Measurements from ENCODE around the gene GIT2. TPM values are rescaled to one million over a fixed set of nuclear protein-coding genes. Genes with fewer than 3 reads are reported as not detected.
A peak's percentile ranks its signal among the peaks of the same experiment; 100 is the strongest.

Gene GIT2
- total RNA-seq, 4 donors from 2014 or later: 14.1 to 31.9 (median 21.0) TPM

DNA sequence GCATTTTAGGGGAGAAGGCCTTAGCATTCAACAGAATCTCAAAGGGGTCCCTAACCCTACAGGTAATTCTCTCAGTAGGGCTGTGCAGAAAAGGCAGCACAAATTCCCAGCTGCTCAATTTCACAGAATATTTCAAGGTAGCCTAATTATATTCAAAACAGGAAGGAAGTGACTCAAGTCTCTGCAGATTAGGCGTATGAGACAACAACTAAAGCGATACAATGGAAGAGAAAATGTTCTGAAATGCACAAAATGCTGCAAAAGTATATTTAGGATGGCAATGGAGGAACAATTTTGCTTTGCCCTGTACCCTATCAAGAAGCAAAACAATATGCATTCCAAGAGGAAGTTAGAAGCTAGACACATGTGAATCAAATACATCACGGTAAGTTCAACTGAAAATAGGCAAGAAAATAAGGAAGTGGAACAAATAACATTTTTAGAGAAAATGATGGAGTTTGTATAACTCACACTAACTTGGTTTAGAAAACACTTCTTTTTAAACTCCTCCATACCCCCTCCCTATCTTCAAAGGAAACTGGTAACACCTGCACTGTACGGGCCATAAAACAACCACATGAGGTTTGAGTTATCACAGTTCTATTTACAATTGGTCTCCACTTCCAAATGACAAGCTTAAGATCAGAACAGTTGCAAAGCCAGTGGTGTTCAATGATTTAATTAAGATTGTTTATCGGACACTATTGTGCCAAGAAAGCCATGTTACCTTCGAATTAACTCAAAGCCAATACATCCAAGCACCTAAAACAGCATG, 1.6 kb downstream of the GIT2 start:
- Histone ChIP-seq H3K9me3 (no peaks in the 10 kb centered on the region), H3K36me3 (peaks cover 0 to 21% (median 0%) of the 10 kb centered on the region in 3 donors), H3K27me3 (no peaks in the 10 kb centered on the region), H3K27ac (peak overlapping the region; percentile 5 to 93 (median 88)), H3K4me1 (peaks cover 0 to 50% (median 22%) of the 10 kb centered on the region in 3 donors), H3K4me3 (peak overlapping the region in 3 of 4 donors; percentile 96 to 99 (median 97))
- TF ChIP-seq CTCF (IDR thresholded peaks at IDR 0.05) (no peak), POLR2A (IDR thresholded peaks at IDR 0.05) (no peak)
- WGBS, 2 donors: 25 to 31% methylated on average over 6 of the region's 6 CpGs
- intact Hi-C loops (cut with DNase I): no loop called here
- no peak for DNase-seq

- Histone ChIP-seq H3K4me3 (no peak overlapping the region), H3K4me1 (peaks cover 0 to 50% (median 15%) of the 10 kb centered on the region in 3 donors), H3K36me3 (peaks cover 0 to 36% (median 0%) of the 10 kb centered on the region in 3 donors), H3K9me3 (no peaks in the 10 kb centered on the region), H3K27ac (no peak overlapping the region), H3K27me3 (no peaks in the 10 kb centered on the region)
- intact Hi-C loops (cut with DNase I): no loop called here
- no peak for DNase-seq
- 84% methylated on average over 2 of the region's 2 CpGs for WGBS, 2 donors
- TF ChIP-seq CTCF (IDR thresholded peaks at IDR 0.05) (no peak), POLR2A (IDR thresholded peaks at IDR 0.05) (no peak)
Observed at GRCh38 chr12:109993091-109993490, 3.1 kb downstream of the GIT2 start.

DNA sequence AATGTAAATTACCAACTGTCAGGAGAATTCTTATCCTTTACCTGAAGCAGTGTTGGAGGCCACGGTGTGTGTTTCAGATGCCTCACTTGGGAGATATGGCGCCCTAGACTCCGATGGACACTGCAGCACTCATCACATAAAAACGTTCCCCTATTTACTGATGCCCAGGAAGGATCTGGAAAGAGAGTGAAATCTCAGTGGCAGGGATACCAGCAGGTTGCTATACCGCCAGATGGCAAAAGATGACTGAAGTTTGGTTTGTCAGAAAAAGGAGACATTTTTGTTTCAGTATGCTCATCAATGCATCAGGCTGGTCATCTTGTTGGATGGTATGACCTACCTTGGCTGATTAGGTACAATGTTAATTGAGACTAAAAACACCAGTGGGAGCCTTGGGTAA, 4.6 kb downstream of the GIT2 start:
- H3K4me1 ChIP-seq: peaks cover 0 to 45% (median 13%) of the 10 kb centered on the region in 3 donors
- no peak overlapping the region for H3K4me3 ChIP-seq
- H3K27ac ChIP-seq: no peak overlapping the region
- DNase-seq: no peak
- WGBS, 2 donors: 93% methylated on average over 5 of the region's 5 CpGs
- no peaks in the 10 kb centered on the region for H3K27me3 ChIP-seq
- peaks cover 2 to 51% (median 11%) of the 10 kb centered on the region in 3 donors for H3K36me3 ChIP-seq
- TF ChIP-seq POLR2A (IDR thresholded peaks at IDR 0.05) (no peak), CTCF (IDR thresholded peaks at IDR 0.05) (no peak)
- intact Hi-C loops (cut with DNase I): no loop called here
- no peaks in the 10 kb centered on the region for H3K9me3 ChIP-seq

- H3K27me3 ChIP-seq: no peaks in the 10 kb centered on the region
- 65 to 76% methylated on average over 5 of the region's 5 CpGs for WGBS, 2 donors
- peaks cover 10 to 73% (median 15%) of the 10 kb centered on the region in 3 donors for H3K36me3 ChIP-seq
- peak overlapping the region in 3 of 4 donors; percentile 1 to 35 (median 25) for H3K27ac ChIP-seq
- no peak for DNase-seq
- intact Hi-C loops (cut with DNase I): no loop called here
- TF ChIP-seq CTCF (IDR thresholded peaks at IDR 0.05): no peak
- no peak for TF ChIP-seq POLR2A (IDR thresholded peaks at IDR 0.05)
- no peaks in the 10 kb centered on the region for H3K9me3 ChIP-seq
- peaks cover 0 to 28% (median 4%) of the 10 kb centered on the region in 3 donors for H3K4me1 ChIP-seq
- no peak overlapping the region for H3K4me3 ChIP-seq
Observed at GRCh38 chr12:109989380-109989779, 6.8 kb downstream of the GIT2 start.

- Histone ChIP-seq H3K4me1 (peaks cover 0 to 23% (median 0%) of the 10 kb centered on the region in 3 donors), H3K9me3 (no peaks in the 10 kb centered on the region), H3K27ac (peak overlapping the region in 2 of 4 donors; percentile 25 to 35), H3K4me3 (no peak overlapping the region), H3K27me3 (no peaks in the 10 kb centered on the region), H3K36me3 (peaks cover 10 to 78% (median 18%) of the 10 kb centered on the region in 3 donors)
- 60 to 70% methylated on average over 8 of the region's 8 CpGs for WGBS, 2 donors
- intact Hi-C loops (cut with DNase I): no loop called here
- TF ChIP-seq POLR2A (IDR thresholded peaks at IDR 0.05) (no peak), CTCF (IDR thresholded peaks at IDR 0.05) (no peak)
- DNase-seq: no peak
Observed at GRCh38 chr12:109988903-109989302, 7.3 kb downstream of the GIT2 start.

All from esophagus squamous epithelium (tissue), 5 donors.